GM20000 (cell line): ENCODE data around the gene PDILT.
"Not testable (repeated sequence)": the region's sequence is repeated elsewhere in the genome, so short reads cannot be mapped to it uniquely, and the experiment has no call there.

Source experiments
- DNase-seq: peaks from one replicate; pipeline ENCODE4 v3.0.0; 2012; ENCODE audit warnings: low spot score
- TF ChIP-seq, protein P1 (sequence below): IDR thresholded peaks from 2 replicates; pipeline ENCODE4 v1.5.1; 2012; ENCODE audit warnings: mild to moderate bottlenecking, control low read depth; ENCODE audit errors: extremely low read depth, missing control alignments

Gene PDILT

DNA sequence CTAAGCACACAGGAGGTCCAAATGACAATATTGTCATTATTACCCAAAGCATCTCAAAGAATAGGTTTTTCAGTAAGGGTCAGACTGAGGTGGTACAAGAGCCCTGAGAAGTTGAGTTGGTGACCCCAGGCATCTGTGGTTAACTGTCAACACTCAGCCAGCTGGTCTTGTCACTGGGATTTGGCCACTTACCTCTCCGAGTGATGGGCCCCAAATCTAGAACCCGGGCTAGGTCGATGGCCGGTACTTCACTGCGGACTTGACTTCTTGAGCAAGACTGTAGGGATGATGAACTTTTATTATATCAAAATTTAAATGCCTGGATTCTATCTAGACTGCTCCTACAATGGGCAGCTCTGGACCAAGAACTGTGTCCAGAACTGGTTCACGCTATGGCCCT lies 88.8 kb downstream of the PDILT start:
- TF ChIP-seq, protein P1, sequence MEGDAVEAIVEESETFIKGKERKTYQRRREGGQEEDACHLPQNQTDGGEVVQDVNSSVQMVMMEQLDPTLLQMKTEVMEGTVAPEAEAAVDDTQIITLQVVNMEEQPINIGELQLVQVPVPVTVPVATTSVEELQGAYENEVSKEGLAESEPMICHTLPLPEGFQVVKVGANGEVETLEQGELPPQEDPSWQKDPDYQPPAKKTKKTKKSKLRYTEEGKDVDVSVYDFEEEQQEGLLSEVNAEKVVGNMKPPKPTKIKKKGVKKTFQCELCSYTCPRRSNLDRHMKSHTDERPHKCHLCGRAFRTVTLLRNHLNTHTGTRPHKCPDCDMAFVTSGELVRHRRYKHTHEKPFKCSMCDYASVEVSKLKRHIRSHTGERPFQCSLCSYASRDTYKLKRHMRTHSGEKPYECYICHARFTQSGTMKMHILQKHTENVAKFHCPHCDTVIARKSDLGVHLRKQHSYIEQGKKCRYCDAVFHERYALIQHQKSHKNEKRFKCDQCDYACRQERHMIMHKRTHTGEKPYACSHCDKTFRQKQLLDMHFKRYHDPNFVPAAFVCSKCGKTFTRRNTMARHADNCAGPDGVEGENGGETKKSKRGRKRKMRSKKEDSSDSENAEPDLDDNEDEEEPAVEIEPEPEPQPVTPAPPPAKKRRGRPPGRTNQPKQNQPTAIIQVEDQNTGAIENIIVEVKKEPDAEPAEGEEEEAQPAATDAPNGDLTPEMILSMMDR: no peak
- DNase-seq: no peak

DNA sequence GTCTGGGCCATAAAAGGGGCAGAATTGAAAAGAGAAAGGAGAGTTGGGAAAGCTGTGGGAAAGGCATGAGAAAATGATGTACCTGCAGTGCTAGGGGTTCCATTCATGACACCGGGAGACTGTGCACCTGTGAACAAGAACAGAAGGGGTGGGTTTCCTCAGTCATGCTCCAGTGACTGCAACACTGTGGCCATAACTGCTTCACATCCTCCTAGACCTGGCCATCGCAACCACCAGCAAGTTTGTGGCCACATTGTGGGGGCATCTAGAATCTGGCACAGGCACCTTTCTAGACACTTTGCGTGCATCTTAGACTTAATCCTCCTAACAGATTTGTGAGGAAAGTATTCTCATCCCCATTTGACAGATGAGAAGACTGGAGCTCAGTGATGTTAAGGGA lies 90.0 kb downstream of the PDILT start:
- DNase-seq: no peak
- TF ChIP-seq, protein P1: no peak

DNA sequence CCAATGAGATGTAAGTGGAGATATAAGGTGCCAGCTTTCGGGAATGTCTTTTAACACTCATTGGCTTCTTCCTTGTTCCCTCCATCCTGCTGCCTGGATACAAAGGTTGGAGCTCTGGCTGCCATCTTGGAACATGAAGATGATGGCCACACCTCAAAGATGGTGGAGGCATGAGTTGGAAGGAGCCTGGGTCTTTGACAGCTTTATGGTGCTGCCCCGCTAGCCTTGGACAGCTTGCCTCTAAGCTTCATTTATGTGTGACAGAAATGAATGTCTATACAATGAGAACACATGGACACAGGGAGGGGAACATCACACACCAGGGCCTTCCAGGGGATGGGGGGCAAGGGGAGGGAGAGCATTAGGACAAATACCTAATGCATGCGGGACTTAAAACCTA lies 90.8 kb downstream of the PDILT start:
- no peak for DNase-seq
- TF ChIP-seq, protein P1: no peak

DNA sequence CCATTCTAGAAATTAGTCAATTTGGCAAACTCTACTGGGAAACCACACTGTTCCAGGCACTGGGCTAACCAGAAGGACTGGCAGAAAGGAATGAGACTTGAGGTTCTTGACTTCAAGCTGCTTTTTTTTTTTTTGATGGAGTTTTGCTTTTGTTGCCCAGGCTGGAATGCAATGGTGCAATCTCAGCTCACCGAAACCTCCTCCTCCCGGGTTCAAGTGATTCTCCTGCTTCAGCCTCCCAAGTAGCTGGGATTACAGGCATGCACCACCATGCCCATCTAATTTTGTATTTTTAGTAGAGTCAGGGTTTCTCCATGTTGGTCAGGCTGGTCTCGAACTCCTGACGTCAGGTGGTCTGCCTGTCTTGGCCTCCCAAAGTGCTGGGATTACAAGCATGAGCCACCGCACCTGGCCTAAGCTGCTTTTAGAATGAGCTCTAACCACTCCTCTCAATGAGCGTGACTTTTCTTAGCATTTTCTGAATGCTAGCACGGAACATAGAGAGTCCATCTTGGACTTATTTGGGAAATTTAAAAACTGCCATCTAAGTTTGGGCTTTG lies 91.9 kb downstream of the PDILT start:
- not testable (repeated sequence) for DNase-seq

DNA sequence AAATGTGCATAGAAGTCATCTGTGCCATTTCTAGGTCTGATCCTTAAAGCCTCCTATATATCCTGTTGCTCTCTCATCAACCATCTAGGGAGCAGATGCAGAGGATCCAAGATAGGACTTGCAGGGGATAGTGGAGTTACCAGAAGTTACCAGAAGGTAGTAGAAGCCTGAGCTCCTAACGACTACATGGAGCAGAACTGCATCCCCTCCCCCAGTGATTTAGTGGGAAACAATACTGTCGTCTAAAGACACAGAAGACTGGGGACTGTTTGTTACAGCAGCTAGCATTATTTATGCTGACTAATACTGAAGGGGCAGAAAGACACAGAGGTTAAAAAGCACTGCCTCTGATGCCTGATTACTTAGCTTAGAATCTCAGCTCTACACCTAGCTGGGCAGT lies 93.0 kb downstream of the PDILT start:
- TF ChIP-seq, protein P1: no peak
- no peak for DNase-seq

DNA sequence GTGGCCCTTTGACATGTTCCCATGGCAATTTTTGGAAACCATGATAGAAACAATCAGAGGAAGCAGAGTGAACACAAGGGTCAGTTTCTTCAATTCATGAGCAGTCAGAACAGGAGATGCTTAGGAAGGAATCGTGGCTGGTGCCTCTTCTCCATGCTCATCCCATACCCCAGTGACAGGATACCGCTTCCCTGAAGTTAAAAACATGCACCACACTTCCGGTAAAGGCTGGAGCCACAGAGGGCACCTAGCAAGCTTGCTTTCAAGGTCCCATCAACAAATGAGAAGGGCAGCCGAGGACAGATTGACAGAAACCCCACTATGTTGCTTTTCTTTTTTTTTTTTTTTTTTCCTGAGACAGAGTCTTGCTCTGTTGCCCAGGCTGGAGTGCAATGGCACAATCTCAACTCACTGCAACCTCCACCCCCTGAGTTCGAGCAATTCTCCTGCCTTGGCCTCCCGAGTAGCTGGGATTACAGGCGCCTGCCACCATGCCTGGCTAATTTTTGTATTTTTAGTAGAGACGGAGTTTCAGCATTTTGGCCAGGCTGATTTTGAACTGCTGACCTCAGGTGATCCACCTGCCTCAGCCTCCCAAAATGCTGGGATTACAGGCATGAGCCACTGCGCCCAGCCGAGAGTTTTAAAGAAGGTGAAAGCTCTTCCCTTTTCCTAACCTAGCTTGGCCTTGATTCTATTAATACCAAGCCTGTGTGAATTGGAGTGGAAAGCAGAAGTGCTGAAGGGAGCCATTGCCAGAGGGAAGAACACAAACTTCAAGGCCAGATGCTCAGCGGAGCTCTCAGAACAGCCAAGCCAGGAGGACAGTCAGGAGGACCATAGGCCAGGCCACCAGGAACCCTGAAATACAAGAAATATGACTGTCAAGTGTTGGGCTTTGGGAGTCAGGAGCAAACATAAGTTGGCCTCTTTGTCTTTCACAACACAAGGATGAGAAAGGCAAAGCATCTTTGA lies 93.8 kb downstream of the PDILT start:
- TF ChIP-seq, protein P1: no peak
- no peak for DNase-seq

DNA sequence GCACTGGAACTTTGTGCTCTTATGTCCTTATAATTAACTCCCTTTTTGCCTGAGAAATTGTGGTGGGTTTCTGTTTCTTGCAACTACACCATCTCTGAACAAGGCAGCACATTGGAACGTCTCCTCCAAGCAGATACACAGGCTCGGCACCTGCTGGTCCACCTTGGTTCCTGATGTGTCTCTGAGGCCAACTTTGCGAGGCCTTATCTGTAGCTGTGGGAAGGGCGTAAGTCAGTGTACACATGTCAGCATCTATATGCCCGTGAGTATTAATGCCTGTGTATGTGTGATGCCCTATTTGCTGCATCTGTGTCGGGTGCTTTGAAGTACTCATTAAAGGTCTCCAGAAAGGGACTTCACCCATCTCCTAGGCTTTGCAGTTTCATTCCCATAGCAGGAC lies 94.8 kb downstream of the PDILT start:
- TF ChIP-seq, protein P1: no peak
- DNase-seq: no peak
